GM11168 (cell line): ENCODE measurements around the gene GUCY1B1.

Source experiments
- in situ Hi-C: fragments of 300-500 bp; cut with MboI; formaldehyde crosslinking; loops from one replicate; pipeline ENCODE4 v1.12.0; 2022; ENCODE audit warnings: low sequenced_read_pairs; ENCODE audit not compliant: unreplicated experiment

GUCY1B1 gene

GRCh38 chr4:155761047-155761446 is 2.2 kb downstream of the GUCY1B1 start:
- in situ Hi-C loops, result no loop called here

- in situ Hi-C loops, result no loop called here
These were observed 3.1 kb downstream of the GUCY1B1 start for GRCh38 chr4:155761916-155762315.

DNA sequence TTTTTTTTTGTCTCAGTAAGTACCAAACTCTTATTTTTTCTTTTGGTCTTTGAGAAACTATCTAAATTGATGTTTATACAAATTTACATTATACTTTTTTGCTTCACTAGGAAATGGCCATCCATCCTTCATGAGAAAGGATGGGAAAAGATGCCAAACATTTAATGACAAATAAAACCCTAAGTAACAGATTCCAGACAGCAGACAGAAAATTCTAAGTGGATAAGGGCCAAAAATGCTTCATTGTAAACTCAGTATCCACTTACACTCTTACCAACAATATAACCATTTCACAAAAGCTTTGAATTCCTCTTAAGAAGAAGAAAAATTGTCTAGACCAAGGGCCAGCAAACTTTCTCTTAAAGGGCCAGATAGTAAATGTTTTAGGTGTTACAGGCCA is 3.5 kb downstream of the GUCY1B1 start:
- in situ Hi-C loops, result no loop called here

DNA sequence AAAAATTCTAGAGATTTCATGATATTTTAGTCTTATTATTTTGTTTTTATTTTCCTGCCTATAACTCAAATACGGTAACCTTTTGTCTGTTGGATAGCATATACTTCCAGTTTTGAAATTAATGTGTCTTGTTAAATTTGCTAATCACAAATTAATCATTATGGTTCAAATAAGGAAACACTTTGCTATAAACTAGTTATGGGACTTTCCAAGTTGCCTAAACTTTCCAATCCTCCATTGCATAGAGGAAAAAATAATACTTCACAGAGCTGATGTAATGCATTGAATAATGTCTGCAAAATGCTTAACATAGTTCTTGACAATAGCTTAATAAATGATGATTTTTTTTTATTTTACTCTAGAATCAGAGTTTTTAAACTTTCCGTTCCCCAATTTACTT is 4.7 kb downstream of the GUCY1B1 start:
- in situ Hi-C loops, result no loop called here

DNA sequence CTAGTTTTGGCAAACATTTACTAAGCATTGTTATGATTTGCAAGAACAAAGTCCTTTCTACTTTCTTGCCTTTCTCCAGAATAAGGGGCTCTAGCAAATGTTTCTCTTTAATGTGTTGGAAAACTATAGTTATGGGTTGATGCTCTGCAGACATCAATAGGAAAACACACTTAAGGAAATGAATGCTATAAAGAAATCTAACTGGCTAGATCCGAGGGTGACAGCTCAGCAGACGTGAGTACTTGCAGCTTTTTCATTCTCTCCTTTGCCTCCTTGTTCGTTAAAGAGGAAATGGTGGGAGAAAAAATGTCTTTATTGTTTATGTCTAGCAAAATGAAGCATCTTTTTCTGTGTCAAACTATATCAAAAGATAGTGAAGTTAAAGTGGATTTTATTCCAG is 6.3 kb downstream of the GUCY1B1 start:
- in situ Hi-C loops, result no loop called here

DNA sequence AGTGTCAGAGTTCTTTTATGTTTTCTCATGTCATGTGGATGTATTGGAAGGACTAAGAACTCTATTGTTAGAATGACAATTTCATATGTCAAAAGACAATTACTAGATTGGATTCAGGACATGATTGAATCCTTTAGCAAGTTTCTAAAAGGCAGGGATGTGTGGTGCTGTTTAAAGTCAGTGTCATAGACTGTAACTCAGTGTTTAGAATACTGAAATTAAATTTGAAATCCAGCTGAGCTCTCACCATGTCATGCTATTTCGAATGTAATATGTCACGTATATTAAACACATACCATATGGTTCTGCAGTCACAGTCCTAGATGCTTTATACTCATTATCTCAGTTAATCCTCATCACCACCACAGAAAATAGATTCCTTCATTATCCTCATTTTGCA is 7.8 kb downstream of the GUCY1B1 start:
- in situ Hi-C loops, result no loop called here

DNA sequence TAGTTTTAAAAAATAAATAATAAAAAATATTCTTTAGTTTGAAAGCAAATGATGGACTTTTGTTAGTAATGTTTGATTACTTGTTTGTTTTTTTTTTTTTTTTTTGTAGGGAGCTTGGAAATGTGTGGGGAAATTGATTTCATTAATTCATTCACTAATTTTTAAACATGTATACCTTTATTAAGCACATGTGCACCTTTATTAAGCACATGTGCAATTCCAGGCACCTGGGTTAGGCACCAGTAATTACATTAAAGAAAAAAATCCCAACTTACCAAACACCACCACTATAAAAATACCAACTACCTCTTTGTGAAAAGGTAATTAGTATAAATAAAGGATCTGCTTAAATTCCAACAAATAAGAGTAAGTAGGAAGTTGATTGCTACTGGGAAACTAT is 9.5 kb downstream of the GUCY1B1 start:
- in situ Hi-C loops, result no loop called here

DNA sequence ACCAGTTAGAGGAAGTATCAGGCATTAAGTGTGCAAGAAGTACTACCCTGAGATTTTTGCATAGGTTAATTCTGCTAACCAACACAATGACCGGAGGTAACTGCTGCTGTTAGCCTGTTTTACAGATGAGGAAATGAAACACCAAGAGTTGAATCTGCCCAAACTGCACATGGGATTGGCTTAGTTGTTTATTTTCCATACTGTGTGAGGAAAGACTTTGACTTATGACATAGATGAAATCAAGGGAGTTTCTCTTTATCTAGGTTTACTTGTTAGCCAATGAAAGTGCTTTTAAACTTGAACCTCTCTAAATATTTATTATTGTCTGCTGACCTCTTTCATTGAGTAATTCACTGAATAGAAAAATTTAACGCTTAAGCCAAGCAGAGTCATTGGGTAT is 10.3 kb downstream of the GUCY1B1 start:
- in situ Hi-C loops, result no loop called here

GRCh38 chr4:155772459-155773195 is 13.8 kb downstream of the GUCY1B1 start:
- in situ Hi-C loops, result no loop called here

GRCh38 chr4:155773196-155773800 is 14.5 kb downstream of the GUCY1B1 start:
- in situ Hi-C loops, result no loop called here

DNA sequence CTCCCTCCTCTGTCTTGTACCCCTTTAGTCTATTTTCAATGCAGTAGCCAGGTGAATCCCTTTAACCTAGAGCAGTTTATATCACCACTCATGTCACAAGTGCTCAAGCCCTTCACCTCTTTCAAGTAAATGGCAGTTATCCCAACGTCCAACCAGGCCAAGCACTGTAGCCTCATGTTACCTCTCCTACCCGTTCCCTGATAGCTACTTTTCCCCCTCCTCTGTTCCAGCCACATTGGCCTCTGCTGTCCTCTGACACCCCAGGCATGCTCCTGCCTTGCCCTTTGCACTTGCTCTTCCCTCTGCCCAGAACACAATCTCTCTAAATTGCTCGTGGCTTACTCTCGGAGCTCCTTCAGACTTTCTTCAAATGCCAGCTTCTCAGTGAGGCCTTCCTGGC is 15.2 kb downstream of the GUCY1B1 start:
- in situ Hi-C loops, result no loop called here

GRCh38 chr4:155777971-155778735 is 19.3 kb downstream of the GUCY1B1 start:
- in situ Hi-C loops, result no loop called here

- in situ Hi-C loops, result loop anchor here (5.0 kb wide), 1 partner anchor 258 kb away; no protein-coding TSS in a partner anchor
These were observed 22.0 kb downstream of the GUCY1B1 start for GRCh38 chr4:155780775-155781174.

DNA sequence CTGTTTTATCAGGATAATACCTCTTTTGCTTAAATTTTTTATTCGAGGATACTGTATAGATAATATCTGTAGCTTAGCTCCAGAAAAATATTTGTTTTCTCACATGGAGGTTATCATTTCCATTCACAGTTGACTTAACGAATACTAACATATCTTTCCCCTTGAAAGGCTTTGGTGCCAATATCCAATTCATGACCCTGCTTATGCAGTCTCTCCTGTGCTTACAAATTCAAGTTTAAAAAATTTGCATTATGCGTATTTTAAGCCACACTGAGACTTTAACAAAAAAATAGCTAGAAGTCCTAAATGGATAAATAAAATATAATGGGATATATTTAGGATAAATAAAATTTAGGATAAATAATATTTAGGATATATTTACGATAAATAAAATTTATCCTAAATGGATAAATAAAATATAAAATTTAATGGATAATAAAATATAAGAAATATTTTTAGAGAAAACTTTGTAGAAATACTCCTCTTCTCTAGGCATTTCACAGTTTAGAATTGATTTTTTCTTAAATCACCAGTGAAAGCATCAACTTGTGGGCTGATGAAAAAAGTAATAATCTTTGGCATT is 22.5 kb downstream of the GUCY1B1 start:
- in situ Hi-C loops, result loop anchor here (5.0 kb wide), 1 partner anchor 259 kb away; no protein-coding TSS in a partner anchor

DNA sequence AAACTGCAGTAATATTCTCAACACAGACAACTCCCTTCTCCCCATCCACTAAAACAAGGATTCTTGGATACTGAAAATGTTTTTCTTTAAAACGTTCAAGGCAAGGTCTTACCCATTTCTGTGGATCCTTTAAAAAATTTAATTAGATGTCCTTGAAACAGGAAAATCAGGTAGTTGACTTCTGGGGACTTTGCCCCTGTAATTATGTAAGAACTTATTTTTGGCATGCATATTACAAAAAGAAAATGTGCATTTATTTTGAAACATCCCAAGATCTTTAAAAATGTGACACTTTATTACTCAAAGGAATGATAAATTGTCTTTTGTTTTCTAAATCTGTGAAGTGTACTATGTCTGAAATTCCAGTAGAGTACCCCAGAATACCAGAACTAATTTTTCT is 25.8 kb downstream of the GUCY1B1 start:
- in situ Hi-C loops, result loop anchor here (5.0 kb wide), 1 partner anchor 262 kb away; no protein-coding TSS in a partner anchor

GRCh38 chr4:155785828-155786227 is 27.0 kb downstream of the GUCY1B1 start:
- in situ Hi-C loops, result no loop called here

GRCh38 chr4:155787113-155787710 is 28.4 kb downstream of the GUCY1B1 start:
- in situ Hi-C loops, result no loop called here

- in situ Hi-C loops, result no loop called here
These were observed 30.6 kb downstream of the GUCY1B1 start for GRCh38 chr4:155789391-155789790.

DNA sequence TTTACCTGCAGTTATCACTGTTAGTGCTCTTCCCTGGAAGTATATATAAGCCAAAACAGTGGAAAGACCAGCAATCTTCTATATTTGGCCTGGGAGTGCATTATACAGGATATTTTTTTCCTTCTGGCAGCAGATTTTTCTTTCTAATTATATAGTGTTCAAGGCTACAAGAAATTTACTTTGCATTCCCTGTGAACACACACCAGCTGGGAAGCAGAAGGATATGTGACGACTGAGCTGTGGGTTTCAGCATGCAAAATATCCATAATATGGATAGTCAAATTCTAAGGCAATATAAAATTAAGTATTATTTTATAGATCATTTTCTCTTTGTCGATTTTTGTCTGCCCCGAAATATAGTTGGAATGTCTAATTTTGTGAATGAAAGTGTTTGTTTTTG is 31.2 kb downstream of the GUCY1B1 start:
- in situ Hi-C loops, result loop anchor here (10.0 kb wide), 1 partner anchor 345 kb away; no protein-coding TSS in a partner anchor

DNA sequence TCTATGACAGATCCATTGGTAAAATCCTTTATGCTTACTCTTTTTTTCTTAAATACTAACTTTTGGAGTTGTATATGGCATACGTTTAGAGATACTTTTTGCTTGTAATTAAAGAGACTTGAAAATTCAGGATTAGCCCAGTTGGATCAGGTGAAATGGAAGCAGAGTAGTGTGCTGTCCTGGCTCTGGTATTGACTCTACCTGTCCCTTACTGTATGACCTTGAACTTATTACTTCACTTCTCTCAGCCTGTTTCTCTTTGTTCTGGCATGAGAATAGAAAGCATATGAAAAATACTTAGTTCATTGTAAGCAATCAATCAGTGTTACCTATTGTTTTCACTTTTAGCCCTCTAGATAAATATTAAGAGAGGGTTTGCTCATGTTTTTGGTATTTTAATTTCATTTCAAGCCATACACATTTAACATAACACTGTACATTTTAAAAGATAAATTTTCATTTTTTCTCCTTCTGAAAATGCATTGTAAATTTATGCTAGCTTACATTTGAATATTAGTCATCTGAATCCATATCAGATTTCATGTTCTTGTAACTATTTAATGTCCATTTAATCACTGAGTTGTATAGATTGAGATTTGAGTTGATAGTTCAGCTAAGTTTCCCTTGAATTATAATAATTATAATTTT is 35.9 kb downstream of the GUCY1B1 start:
- in situ Hi-C loops, result loop anchor here (10.0 kb wide), 1 partner anchor 350 kb away; no protein-coding TSS in a partner anchor
